OCI-LY3 (cell line): ENCODE data around the gene NECAP2.
"Not testable (repeated sequence)": the region's sequence is repeated elsewhere in the genome, so short reads cannot be mapped to it uniquely, and the experiment has no call there.

ENCODE experiments used
- H2AFZ ChIP-seq: fragments of 200-600, 300-600 bp; shearing (Covaris generic); 2 replicates; pipeline ENCODE4 v1.6.0; 2014; ENCODE audit warnings: antibody characterized with exemption, low read depth, low read length
- H3K27ac ChIP-seq: fragments of 200-600, 300-600 bp; sonication (generic); 2 replicates; pipeline ENCODE4 v1.5.1; 2014; ENCODE audit warnings: mild to moderate bottlenecking, low read length, moderate library complexity, mixed read lengths
- H3K27me3 ChIP-seq: fragments of 200-600, 300-600 bp; sonication (generic); 2 replicates; pipeline ENCODE4 v1.6.1; 2014; ENCODE audit warnings: low read depth, low read length, mixed read lengths
- H3K36me3 ChIP-seq: fragments of 200-600, 300-600 bp; sonication (generic); replicated peaks from 2 replicates; pipeline ENCODE3; 2014; ENCODE audit warnings: low read depth, low read length, mixed read lengths
- H3K4me1 ChIP-seq: fragments of 300-600, 200-600 bp; sonication (generic); 2 replicates; pipeline ENCODE4 v1.6.1; 2014; ENCODE audit warnings: low read length, mixed read lengths
- H3K4me2 ChIP-seq: fragments of 200-600, 300-600 bp; sonication (generic); 2 replicates; pipeline ENCODE4 v1.6.1; 2014; ENCODE audit warnings: low read length, mixed read lengths
- H3K4me3 ChIP-seq: fragments of 300-600, 200-600 bp; sonication (generic); 2 replicates; pipeline ENCODE4 v1.5.1; 2014; ENCODE audit warnings: antibody characterized with exemption, mild to moderate bottlenecking, low read length, moderate library complexity
- H3K79me2 ChIP-seq: fragments of 300-600, 200-600 bp; shearing (Covaris generic); 2 replicates; pipeline ENCODE4 v1.6.1; 2014; ENCODE audit warnings: mild to moderate bottlenecking, low read length, mixed read lengths
- H3K9ac ChIP-seq: fragments of 300-600, 200-600 bp; shearing (Covaris generic); 2 replicates; pipeline ENCODE4 v1.6.0; 2014; ENCODE audit warnings: mild to moderate bottlenecking, low read length, moderate library complexity
- H3K9me3 ChIP-seq: fragments of 200-600, 300-600 bp; shearing (Covaris generic); 2 replicates; pipeline ENCODE4 v1.6.1; 2014; ENCODE audit warnings: low read length, mixed read lengths; ENCODE audit not compliant: insufficient read depth
- H4K20me1 ChIP-seq: fragments of 200-600, 300-600 bp; sonication (generic); 2 replicates; pipeline ENCODE4 v1.6.1; 2016; ENCODE audit warnings: low read length, mixed read lengths; ENCODE audit not compliant: insufficient read depth
- EZH2phosphoT487 ChIP-seq: fragments of 200-600 bp; shearing (Covaris generic); IDR thresholded peaks from 2 replicates; pipeline ENCODE4 v1.6.1; 2018; ENCODE audit warnings: antibody characterized with exemption, mixed run types, low read depth
- TF ChIP-seq, protein P1 (sequence below): fragments of 200-600, 300-600 bp; sonication (generic); IDR thresholded peaks from 2 replicates; pipeline ENCODE4 v1.5.1; 2014; ENCODE audit warnings: antibody characterized with exemption, low read length, low read depth

NECAP2 gene

GRCh38 chr1:16498573-16499413, 58.3 kb downstream of the NECAP2 start:
- peak overlapping the region; percentile 65; the same call in 1 of the 2 replicates for H2AFZ ChIP-seq
- no peaks in the 10 kb centered on the region for H3K9me3 ChIP-seq
- H3K79me2 ChIP-seq = no peaks in the 10 kb centered on the region
- H3K27me3 ChIP-seq = no peaks in the 10 kb centered on the region
- peak overlapping the region; percentile 100 for H3K4me2 ChIP-seq
- peak overlapping the region; percentile 63 for H3K9ac ChIP-seq
- no peaks in the 10 kb centered on the region for H3K36me3 ChIP-seq
- H3K27ac ChIP-seq = no peak overlapping the region
- no peak for TF ChIP-seq EZH2phosphoT487
- TF ChIP-seq, protein P1, sequence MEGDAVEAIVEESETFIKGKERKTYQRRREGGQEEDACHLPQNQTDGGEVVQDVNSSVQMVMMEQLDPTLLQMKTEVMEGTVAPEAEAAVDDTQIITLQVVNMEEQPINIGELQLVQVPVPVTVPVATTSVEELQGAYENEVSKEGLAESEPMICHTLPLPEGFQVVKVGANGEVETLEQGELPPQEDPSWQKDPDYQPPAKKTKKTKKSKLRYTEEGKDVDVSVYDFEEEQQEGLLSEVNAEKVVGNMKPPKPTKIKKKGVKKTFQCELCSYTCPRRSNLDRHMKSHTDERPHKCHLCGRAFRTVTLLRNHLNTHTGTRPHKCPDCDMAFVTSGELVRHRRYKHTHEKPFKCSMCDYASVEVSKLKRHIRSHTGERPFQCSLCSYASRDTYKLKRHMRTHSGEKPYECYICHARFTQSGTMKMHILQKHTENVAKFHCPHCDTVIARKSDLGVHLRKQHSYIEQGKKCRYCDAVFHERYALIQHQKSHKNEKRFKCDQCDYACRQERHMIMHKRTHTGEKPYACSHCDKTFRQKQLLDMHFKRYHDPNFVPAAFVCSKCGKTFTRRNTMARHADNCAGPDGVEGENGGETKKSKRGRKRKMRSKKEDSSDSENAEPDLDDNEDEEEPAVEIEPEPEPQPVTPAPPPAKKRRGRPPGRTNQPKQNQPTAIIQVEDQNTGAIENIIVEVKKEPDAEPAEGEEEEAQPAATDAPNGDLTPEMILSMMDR = no peak
- no peaks in the 10 kb centered on the region for H3K4me1 ChIP-seq
- H3K4me3 ChIP-seq = peak overlapping the region; percentile 95
- no peaks in the 10 kb centered on the region for H4K20me1 ChIP-seq

GRCh38 chr1:16500466-16500865, 59.9 kb downstream of the NECAP2 start:
- not testable (repeated sequence) for H3K4me1 ChIP-seq, H3K79me2 ChIP-seq, H3K27ac ChIP-seq, H3K36me3 ChIP-seq, H4K20me1 ChIP-seq, H3K27me3 ChIP-seq, H3K9me3 ChIP-seq, H3K4me3 ChIP-seq, H3K4me2 ChIP-seq, H2AFZ ChIP-seq, H3K9ac ChIP-seq

GRCh38 chr1:16500975-16501374, 60.5 kb downstream of the NECAP2 start:
- not testable (repeated sequence) for H3K27ac ChIP-seq, H4K20me1 ChIP-seq, H3K9me3 ChIP-seq

DNA sequence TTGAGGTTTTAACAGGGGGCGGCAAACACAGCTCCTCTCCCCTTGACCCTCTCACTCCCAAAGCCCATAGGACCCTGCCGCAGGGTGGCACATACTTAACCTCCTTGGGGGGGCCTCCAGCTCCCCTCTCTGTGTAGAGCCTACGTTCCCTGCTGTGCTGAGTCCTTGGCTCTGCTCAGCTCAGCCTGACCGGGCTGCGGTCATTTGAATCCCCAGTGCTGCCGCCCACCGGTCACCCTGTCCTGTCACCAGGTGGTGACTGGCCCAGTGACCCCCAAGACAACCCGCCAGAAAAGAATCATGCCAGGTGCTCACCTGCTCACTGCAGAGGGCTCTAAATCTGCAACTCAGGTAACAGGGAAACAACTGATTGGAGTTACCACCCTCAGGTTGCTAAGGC, 60.9 kb downstream of the NECAP2 start:
- not testable (repeated sequence) for H3K9ac ChIP-seq, H3K27ac ChIP-seq, H3K4me2 ChIP-seq, H2AFZ ChIP-seq, H3K9me3 ChIP-seq, H3K27me3 ChIP-seq, H4K20me1 ChIP-seq, H3K36me3 ChIP-seq, H3K79me2 ChIP-seq, H3K4me1 ChIP-seq, H3K4me3 ChIP-seq

More at GRCh38 chr1:16500975-16501374, 60.5 kb downstream of the NECAP2 start:
- not testable (repeated sequence) for H3K4me2 ChIP-seq, H3K9ac ChIP-seq, H3K4me1 ChIP-seq, H3K79me2 ChIP-seq, H3K4me3 ChIP-seq, H2AFZ ChIP-seq, H3K36me3 ChIP-seq, H3K27me3 ChIP-seq

GRCh38 chr1:16503494-16503893, 63.0 kb downstream of the NECAP2 start:
- Histone ChIP-seq H3K79me2 (no peaks in the 10 kb centered on the region), H3K4me2 (no peak overlapping the region), H3K9ac (no peak overlapping the region), H3K4me1 (no peaks in the 10 kb centered on the region), H3K4me3 (no peak overlapping the region), H3K27me3 (no peaks in the 10 kb centered on the region), H4K20me1 (no peaks in the 10 kb centered on the region), H3K27ac (no peak overlapping the region), H3K9me3 (no peaks in the 10 kb centered on the region), H3K36me3 (no peaks in the 10 kb centered on the region), H2AFZ (no peak overlapping the region)
- TF ChIP-seq, protein P1 = no peak
- TF ChIP-seq EZH2phosphoT487 = no peak

GRCh38 chr1:16505870-16506269, 65.3 kb downstream of the NECAP2 start:
- H3K27me3 ChIP-seq, H3K79me2 ChIP-seq, H3K4me2 ChIP-seq, H2AFZ ChIP-seq, H3K27ac ChIP-seq, H3K36me3 ChIP-seq, H4K20me1 ChIP-seq, H3K4me3 ChIP-seq, H3K9me3 ChIP-seq, H3K4me1 ChIP-seq, H3K9ac ChIP-seq: not testable (repeated sequence)

DNA sequence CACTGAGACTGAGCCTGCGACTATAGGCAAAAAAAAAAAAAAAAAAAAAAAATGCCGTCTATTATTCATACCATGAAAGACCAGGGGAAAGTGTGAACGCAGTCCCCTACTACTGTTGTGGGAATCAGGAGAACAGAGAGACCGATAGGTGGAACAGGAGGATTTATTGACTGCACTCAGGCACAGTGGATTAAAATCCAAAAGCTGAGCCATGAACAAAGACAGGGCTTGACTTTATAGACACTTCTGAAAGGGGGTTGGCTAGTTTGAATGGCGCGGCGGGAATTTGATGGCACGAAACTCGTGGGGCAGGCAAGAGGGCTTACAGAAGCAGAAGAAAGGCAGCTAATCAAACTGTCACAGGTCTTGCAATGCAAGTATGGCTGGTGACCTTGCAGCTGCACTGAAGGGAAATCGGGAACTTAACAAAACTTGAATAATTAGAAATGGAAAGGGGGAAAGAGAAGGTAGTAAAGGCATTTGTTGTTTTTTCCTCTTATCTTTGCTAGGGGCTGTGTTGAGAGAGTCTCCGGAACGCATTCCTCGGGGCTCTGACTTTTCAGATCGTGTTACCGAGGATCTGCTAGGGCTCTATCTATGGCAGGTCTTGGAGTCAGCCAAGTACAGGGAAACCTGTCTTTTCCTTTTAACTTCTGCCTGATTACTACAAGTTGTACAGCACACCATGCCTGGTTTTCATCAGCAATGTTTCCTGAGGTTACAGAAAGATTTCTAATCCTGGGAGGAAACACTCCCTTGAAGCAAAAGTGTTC, 66.0 kb downstream of the NECAP2 start:
- H2AFZ ChIP-seq, H3K27me3 ChIP-seq, H3K4me3 ChIP-seq, H3K4me2 ChIP-seq, H3K36me3 ChIP-seq, H3K9me3 ChIP-seq, H3K27ac ChIP-seq, H3K79me2 ChIP-seq, H3K4me1 ChIP-seq, H3K9ac ChIP-seq, H4K20me1 ChIP-seq: not testable (repeated sequence)
